ENCODE results near the gene NEURL1B. TPM values are rescaled to one million over a fixed set of nuclear protein-coding genes. Genes with fewer than 3 reads are reported as not detected.

The NEURL1B gene
- total and polyA plus RNA-seq, 2 donors (not counting 1 experiment from before 2014, with no cell fraction given): 0.06 to 0.17 TPM

- ATAC-seq (ENCODE audit: low read depth): no peak
- Mint-ChIP-seq H3K4me1 (no peaks in the 10 kb centered on the region), H3K27me3 (peaks cover 7% of the 10 kb centered on the region), H3K9me3 (ENCODE audit: insufficient read depth) (no peaks in the 10 kb centered on the region), H3K4me3 (no peak overlapping the region), H3K27ac (no peak overlapping the region)
- no peak overlapping the region for H3K4me2 ChIP-seq (replicated peaks; ENCODE audit: low read depth, low read length, poor library complexity, severe bottlenecking)
- CTCF ChIA-PET: no interaction called here
- intact Hi-C loops (cut with micrococcal nuclease): no loop called here
- H3K4me3 ChIP-seq (ENCODE audit: control extremely low read depth in 1 of 5, extremely low read depth in 1 of 5, insufficient read depth in 1 of 5, low read depth in 2 of 5, low read length in 4 of 5): no peak overlapping the region
- H3K9ac ChIP-seq (ENCODE audit: low read length): no peak overlapping the region
- H2AFZ ChIP-seq (ENCODE audit: insufficient read depth, low read depth, low read length, poor library complexity, severe bottlenecking): no peak overlapping the region
- no peaks in the 10 kb centered on the region for H3K79me2 ChIP-seq (ENCODE audit: control insufficient read depth, insufficient read depth, low read length)
- no peaks in the 10 kb centered on the region for H4K20me1 ChIP-seq (ENCODE audit: control insufficient read depth, insufficient read depth, low read length, poor library complexity, severe bottlenecking)
- POLR2A ChIA-PET: no interaction called here
- 96% methylated on average over 14 of the region's 14 CpGs for WGBS (ENCODE audit: insufficient coverage)
- no peaks in the 10 kb centered on the region for H3K27me3 ChIP-seq (replicated peaks in 1 of 4; ENCODE audit: control extremely low read depth in 1 of 4, control insufficient read depth in 3 of 4, insufficient read depth in 4 of 4, low read length in 3 of 4)
- H3K36me3 ChIP-seq (replicated peaks in 1 of 2; ENCODE audit: control extremely low read depth in 1 of 2, control insufficient read depth in 1 of 2, extremely low read depth in 1 of 2, insufficient read depth in 2 of 2, low read length in 1 of 2): no peaks in the 10 kb centered on the region
- no peak overlapping the region for H3K27ac ChIP-seq (ENCODE audit: low read length in 2 of 2)
- DNase-seq: no peak
- TF ChIP-seq CTCF (IDR thresholded peaks at IDR 0.05): no peak
- TF ChIP-seq EZH2 (IDR thresholded peaks at IDR 0.05; ENCODE audit: borderline replicate concordance, insufficient read depth, low read depth, low read length, poor library complexity, severe bottlenecking): no peak
- H3K4me1 ChIP-seq (ENCODE audit: control insufficient read depth in 2 of 2, insufficient read depth in 2 of 2, low read length in 2 of 2): no peaks in the 10 kb centered on the region
- H3K9me3 ChIP-seq (ENCODE audit: control extremely low read depth in 1 of 3, control insufficient read depth in 2 of 3, insufficient read depth in 1 of 3, low read length in 2 of 3): peaks cover 0 to 5% (median 0%) of the 10 kb centered on the region in 3 donors
Measured at GRCh38 chr5:172597755-172598155, 43.3 kb upstream of the NEURL1B start.

GRCh38 chr5:172598251-172599203 lies 42.5 kb upstream of the NEURL1B start:
- 84% methylated on average over 9 of the region's 18 CpGs for WGBS (ENCODE audit: insufficient coverage)
- Mint-ChIP-seq H3K4me3 (no peak overlapping the region), H3K4me1 (no peaks in the 10 kb centered on the region), H3K27ac (no peak overlapping the region), H3K9me3 (ENCODE audit: insufficient read depth) (no peaks in the 10 kb centered on the region), H3K27me3 (peaks cover 9% of the 10 kb centered on the region)
- Histone ChIP-seq H3K9ac (ENCODE audit: low read length) (no peak overlapping the region), H3K36me3 (replicated peaks in 1 of 2; ENCODE audit: control extremely low read depth in 1 of 2, control insufficient read depth in 1 of 2, extremely low read depth in 1 of 2, insufficient read depth in 2 of 2, low read length in 1 of 2) (no peaks in the 10 kb centered on the region), H4K20me1 (ENCODE audit: control insufficient read depth, insufficient read depth, low read length, poor library complexity, severe bottlenecking) (no peaks in the 10 kb centered on the region), H3K27ac (ENCODE audit: low read length in 2 of 2) (no peak overlapping the region), H3K4me2 (replicated peaks; ENCODE audit: low read depth, low read length, poor library complexity, severe bottlenecking) (no peak overlapping the region), H3K9me3 (ENCODE audit: control extremely low read depth in 1 of 3, control insufficient read depth in 2 of 3, insufficient read depth in 1 of 3, low read length in 2 of 3) (peaks cover 0 to 5% (median 0%) of the 10 kb centered on the region in 3 donors), H2AFZ (ENCODE audit: insufficient read depth, low read depth, low read length, poor library complexity, severe bottlenecking) (no peak overlapping the region), H3K27me3 (replicated peaks in 1 of 4; ENCODE audit: control extremely low read depth in 1 of 4, control insufficient read depth in 3 of 4, insufficient read depth in 4 of 4, low read length in 3 of 4) (no peaks in the 10 kb centered on the region), H3K79me2 (ENCODE audit: control insufficient read depth, insufficient read depth, low read length) (no peaks in the 10 kb centered on the region), H3K4me3 (ENCODE audit: control extremely low read depth in 1 of 5, extremely low read depth in 1 of 5, insufficient read depth in 1 of 5, low read depth in 2 of 5, low read length in 4 of 5) (no peak overlapping the region), H3K4me1 (ENCODE audit: control insufficient read depth in 2 of 2, insufficient read depth in 2 of 2, low read length in 2 of 2) (no peaks in the 10 kb centered on the region)
- no peak for TF ChIP-seq CTCF (IDR thresholded peaks at IDR 0.05)
- ChIA-PET CTCF (no interaction called here), POLR2A (no interaction called here)
- DNase-seq (no peak), ATAC-seq (ENCODE audit: low read depth) (no peak)
- intact Hi-C loops (cut with micrococcal nuclease): no loop called here

All from B cell (primary cell).